22Rv1 (cell line): ENCODE measurements around the gene SELENOK.
"Not testable (repeated sequence)": the region's sequence is repeated elsewhere in the genome, so short reads cannot be mapped to it uniquely, and the experiment has no call there.

ENCODE experiments used
- H3K27ac ChIP-seq: fragments of 450-650 bp; 2 replicates; pipeline ENCODE4 v1.5.1; 2017
- ZFX ChIP-seq: fragments of 450-650 bp; IDR thresholded peaks from 2 replicates; pipeline ENCODE4 v1.6.1; 2017; ENCODE audit warnings: antibody characterized with exemption, borderline replicate concordance
- TF ChIP-seq, protein P1 (sequence below): fragments of 450-650 bp; IDR thresholded peaks from 2 replicates; pipeline ENCODE4 v1.5.1; 2017; ENCODE audit warnings: mild to moderate bottlenecking

The SELENOK gene

DNA sequence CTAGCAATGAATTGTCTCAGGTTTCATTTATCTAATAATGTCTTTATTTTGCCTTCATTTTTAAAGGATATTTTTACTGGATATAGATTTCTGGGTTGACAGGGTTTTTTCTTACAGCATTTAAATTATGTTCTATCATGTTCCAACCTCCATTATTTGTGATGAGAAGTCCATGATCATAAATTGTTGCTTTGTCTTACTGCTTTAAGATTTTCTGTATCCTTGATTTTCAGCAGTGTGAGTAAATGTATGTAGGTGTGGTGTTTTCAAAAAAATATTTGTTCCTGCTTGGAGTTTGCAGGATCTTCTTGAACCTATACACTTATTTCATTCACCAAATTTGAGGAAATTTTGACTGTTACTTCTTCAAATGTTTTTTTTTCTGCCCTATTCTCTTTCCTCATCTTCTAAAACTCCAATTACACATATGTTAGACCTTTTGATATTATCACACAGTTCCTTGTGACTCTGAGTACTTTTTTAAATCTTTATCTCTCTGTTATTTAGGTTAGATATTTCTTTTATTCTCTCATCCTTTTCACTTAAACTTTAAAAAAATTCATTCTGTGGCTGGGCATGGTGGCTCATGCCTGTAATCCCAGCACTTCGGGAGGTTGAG is 43.7 kb upstream of the SELENOK start:
- H3K27ac ChIP-seq = no peak overlapping the region
- TF ChIP-seq, protein P1, sequence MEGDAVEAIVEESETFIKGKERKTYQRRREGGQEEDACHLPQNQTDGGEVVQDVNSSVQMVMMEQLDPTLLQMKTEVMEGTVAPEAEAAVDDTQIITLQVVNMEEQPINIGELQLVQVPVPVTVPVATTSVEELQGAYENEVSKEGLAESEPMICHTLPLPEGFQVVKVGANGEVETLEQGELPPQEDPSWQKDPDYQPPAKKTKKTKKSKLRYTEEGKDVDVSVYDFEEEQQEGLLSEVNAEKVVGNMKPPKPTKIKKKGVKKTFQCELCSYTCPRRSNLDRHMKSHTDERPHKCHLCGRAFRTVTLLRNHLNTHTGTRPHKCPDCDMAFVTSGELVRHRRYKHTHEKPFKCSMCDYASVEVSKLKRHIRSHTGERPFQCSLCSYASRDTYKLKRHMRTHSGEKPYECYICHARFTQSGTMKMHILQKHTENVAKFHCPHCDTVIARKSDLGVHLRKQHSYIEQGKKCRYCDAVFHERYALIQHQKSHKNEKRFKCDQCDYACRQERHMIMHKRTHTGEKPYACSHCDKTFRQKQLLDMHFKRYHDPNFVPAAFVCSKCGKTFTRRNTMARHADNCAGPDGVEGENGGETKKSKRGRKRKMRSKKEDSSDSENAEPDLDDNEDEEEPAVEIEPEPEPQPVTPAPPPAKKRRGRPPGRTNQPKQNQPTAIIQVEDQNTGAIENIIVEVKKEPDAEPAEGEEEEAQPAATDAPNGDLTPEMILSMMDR = no peak
- TF ChIP-seq ZFX = no peak

DNA sequence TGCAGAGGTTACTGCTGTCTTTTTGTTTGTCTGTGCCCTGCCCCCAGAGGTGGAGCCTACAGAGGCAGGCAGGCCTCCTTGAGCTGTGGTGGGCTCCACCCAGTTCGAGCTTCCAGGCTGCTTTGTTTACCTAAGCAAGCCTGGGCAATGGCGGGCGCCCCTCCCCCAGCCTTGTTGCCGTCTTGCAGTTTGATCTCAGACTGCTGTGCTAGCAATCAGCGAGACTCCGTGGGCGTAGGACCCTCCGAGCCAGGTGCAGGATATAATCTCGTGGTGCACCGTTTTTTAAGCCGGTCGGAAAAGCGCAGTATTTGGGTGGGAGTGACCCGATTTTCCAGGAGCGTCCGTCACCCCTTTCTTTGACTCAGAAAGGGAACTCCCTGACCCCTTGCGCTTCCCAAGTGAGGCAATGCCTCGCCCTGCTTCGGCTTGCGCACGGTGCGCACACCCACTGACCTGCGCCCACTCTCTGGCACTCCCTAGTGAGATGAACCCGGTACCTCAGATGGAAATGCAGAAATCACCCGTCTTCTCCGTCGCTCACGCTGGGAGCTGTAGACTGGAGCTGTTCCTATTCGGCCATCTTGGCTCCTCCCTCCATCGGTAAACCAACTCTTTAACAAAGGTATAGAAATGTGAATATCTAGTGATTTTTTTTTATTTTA is 35.7 kb upstream of the SELENOK start:
- not testable (repeated sequence) for H3K27ac ChIP-seq

DNA sequence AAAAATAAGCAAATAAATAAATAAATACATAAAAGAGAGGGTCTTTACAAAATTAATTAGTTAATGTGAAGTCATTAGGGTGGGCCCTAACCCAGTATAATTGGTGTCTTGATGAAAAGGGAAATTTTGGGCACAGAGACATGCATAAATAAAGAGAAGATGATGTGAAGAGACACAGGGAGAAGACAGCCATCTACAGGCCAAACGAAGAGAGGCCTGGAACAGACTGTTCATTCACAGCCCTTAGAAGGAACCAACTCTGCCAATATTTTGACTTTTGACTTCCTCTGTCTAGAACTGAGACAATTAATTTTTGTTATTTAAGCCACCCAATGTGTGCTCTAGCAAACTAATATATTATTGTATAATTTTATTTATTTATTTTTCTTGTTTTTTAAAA is 29.6 kb upstream of the SELENOK start:
- TF ChIP-seq, protein P1 = peak; percentile 51
- TF ChIP-seq ZFX = no peak

DNA sequence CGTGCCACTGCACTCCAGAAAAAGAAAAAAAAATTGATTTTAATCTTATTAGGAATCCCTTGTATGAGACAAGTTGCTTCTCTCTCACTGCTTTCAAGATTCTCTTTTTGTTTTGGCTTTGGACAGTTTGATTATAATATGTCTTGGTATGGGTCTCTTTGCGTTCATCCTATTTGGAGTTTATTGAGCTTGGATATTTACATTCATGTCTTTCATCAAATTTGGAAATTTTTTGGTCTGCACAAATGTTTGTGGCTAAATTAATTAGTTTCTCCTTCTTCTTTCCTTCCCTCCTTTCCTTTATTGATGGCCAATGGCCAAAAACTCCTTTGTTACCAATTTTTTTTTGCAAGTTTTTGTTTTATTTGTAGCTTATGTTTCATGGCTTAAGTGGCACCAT is 28.1 kb upstream of the SELENOK start:
- no peak overlapping the region for H3K27ac ChIP-seq
- TF ChIP-seq ZFX = no peak
- TF ChIP-seq, protein P1 = no peak

More for the DNA sequence above, 29.6 kb upstream of the SELENOK start:
- no peak overlapping the region for H3K27ac ChIP-seq

DNA sequence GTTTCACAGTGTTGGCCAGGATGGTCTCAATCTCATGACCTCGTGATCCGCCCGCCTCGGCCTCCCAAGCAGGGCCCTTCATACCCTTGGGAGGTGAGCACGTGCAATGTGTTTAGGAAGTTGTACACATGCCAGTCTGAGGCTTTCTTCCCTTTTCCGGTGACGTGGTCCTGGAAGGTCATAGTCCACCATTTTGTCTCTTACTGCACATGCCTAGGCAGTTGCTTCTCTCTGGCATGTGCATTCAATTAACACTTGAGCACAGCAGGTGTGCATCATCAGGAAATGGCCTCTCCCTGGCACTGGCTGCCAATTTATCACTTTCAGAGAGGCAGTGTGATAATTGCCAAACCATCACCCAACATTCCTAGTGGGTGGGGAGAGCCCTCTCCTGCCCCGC is 21.7 kb upstream of the SELENOK start:
- H3K27ac ChIP-seq = no peak overlapping the region
- TF ChIP-seq, protein P1 = no peak
- TF ChIP-seq ZFX = no peak

DNA sequence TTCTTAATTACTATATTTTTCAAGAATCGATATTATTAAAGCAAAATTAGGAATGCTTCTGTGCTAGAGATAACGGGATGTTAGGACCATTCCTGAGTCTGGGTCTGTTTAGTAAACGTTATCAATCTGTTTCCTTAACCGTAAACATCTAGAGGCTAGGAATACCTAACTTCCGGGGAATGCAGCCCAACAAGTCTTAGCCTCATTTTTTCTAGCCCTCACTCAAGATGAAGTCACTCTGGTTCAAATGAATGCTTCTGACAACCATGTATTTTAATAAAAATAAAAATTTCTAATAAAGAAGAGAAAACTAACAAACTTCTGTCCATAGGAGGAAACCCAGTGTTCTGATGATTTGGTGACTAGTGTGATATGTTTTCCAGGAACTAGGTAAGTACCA is 11.1 kb upstream of the SELENOK start:
- H3K27ac ChIP-seq = no peak overlapping the region
- TF ChIP-seq, protein P1 = no peak
- no peak for TF ChIP-seq ZFX

DNA sequence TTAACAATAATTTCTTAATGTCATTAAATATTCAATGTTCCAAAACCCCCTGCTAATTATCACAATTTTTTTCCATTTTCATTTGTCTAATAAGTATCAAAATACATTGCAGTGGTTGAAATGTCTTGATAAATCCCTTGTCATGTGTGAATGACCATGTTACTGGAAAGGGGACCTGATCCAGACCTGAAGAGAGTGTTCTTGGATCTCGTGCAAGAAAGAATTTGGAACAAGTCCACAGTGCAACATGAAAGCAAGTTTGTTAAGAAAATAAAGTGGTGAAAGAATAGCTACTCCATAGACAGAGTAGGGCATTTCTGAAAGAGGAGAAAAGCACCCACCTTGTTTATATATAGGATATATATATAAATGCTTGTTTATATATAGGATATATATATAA is 10.4 kb upstream of the SELENOK start:
- no peak overlapping the region for H3K27ac ChIP-seq
- no peak for TF ChIP-seq ZFX
- TF ChIP-seq, protein P1 = no peak
